GM21717 (cell line): Measurements from ENCODE around the gene NCBP3.

Experiments used
- ATAC-seq: cut with Tn5 transposase; IDR thresholded peaks from one replicate; pipeline ENCODE4 v1.9.1; 2021; ENCODE audit warnings: mild to moderate bottlenecking, moderate library complexity; ENCODE audit not compliant: unreplicated experiment

Gene NCBP3

DNA sequence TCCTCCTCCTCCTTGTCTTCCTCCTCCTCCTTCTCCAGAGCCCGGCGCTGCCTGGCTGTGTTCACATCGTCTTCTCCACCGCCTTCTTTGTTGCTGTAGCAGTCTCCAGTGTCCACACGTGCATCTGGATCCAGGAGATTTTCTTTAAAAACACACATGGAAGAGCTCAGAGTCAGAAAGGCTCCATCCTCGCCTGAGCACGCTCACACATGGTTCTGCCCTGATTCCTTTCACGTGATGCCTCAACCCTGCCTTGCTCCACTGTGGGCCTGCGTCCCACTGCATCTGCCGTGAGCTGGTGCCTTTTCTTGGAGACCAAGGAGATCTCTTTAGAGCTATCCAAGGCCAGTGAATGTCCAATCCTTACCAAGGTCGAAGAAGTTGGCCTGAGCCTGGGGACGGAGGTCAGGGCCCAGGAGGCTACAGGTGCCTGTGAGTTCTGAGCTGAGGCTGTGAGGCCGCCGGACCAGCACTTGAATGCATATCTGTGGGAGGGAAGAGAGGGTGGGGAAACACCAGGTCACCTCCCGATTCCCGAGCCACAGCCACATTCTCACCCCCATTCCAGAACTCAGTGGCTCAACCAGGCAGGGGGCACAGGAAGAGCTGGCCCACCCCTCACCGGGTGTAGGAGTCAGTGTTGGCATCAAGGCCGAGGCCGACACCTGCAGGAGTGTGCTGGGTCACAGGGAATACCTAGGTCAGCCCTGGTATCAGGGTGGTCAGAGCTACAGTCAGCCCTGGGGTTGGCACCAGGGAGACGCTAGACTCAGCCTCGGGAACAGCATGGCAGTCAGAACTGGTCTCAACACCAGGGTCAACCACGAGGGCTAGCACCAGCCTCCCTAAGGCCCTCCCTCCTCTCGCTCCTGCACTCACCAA is 84.8 kb downstream of the NCBP3 start:
- no peak for ATAC-seq

DNA sequence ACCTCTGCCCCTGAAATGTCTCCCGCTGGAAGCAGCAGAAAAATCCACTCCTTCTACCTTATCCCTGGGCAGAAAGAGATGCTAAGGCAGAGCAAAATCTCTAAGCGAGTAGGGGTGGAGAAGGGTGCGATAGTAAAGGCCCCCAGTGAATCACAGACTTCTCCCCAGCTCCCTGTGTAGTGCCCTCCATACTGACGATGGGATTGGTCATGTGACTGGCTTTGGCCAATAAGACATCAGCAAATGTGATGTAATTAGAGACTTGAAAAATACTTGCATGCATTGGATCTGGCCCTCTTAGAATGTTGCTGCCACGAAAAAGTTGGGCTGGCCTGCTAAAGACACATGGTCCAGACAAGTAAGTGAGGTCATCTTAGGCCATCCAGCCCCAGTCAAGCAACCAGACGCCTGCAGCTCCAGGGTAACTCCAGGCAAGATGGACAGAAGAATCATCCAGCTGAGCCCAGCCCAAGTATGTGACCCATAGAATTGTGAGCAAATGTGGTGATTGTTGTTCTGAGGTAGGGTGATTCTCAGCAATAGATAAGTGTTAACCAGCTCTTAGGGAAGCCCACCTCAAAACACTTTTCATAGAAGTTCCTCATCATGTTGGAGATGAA is 86.3 kb downstream of the NCBP3 start:
- no peak for ATAC-seq

DNA sequence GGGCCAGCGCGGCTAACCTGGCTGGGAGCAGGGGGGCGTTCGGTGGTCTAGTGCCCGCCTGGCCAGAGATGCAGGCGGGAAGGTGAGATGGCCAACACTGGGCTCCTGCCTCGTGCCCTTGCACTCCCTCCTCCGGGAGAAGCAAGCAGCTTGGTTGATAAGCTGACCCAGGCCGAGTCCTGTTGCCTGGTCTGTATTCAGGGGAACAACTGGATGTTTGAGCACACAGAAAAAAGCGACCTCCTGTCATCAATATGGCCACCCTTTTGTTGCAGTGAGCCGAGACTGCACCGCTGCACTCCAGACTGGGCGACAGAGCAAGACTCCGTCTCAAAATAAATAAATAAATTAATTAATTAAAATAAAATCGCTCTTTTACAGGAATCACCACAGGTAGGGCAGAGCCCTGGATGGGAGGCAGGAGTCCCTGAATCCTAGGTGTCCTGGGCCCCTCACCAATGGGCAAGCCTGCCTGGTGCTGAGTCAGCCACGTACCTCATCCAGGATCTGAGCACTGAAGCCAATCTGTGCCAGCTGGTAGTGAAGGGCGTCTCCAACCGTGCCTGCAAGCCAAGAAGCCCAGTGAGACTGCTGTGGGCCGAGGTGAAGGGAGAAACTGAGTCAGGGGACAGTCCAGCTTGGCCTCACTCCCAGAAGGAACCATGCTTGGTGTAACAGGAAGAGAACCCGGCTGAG is 90.6 kb downstream of the NCBP3 start:
- ATAC-seq = no peak

DNA sequence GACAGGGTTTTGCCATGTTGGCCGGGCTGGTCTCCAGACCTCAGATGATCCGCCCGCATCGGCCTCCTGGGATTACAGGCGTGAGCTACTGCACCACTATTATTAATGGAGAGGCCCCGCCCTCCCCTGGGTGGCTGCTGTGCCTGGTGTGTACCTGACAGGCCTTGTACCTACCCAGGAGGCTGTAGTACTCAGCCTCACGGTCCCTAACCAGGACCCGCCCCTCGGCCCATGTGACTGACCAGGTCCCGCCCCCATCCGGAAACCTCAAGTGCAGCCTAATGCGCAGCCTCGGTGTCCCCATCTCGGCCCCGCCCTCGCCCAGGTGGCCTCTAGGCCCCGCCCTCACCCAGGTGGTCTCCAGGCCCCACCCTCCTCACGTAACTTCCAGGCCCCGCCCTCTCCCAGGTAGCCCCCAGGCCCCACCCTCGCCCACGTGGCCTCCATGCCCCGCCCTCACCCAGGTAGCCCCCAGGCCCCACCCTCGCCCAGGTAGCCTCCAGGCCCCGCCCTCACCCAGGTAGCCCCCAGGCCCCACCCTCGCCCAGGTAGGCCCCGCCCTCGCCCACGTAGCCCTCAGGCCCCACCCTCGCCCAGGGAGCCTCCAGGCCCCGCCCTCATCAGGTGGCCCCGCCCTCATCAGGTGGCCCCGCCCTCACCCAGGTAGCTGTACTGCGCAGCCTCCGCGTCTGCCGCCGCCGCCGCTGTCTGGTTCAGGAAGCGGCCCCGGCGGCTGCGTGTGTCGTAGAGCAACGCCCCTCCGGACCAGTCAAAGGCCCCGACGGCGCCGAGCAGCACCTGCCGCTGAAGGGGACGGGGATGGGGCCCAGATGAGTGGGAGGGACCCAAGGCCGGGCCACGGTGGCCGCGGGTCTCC is 91.3 kb downstream of the NCBP3 start:
- no peak for ATAC-seq

DNA sequence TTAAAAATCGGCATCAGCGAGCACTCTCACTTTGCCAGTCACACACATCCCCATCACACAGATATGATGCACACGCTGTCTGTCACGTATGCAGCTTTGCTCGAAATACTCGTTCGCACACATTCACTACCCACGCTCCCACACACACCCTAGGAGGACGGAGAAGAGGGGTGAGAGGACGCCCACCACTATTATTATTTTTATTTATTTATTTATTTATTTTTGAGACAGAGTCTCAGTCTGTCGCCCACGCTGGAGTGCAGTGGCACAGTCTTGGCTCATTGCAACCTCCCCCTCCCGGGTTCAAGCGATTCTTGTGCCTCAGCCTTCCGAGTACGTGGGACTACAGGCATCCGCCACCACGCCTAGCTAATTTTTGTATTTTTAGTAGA is 92.0 kb downstream of the NCBP3 start:
- ATAC-seq = no peak

DNA sequence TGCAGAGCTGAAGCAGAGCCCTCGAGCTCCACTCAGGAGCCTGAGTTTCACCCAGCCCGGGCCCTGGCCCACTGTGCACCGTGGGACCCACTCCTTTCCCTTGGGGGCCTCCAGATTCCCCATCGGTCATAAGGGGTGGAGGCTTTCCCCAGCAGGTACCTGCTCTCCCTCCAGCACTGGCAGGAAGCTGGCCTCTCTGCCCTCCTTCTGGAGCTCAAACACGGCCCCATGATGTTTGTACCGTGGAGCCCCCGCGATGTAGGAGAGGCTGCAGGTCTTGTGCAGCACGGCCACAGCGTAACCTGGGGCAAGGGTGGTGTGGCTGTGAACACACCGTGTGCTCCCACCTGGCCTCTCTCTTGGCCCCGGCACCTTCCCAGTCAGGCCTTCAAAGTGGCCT is 92.4 kb downstream of the NCBP3 start:
- ATAC-seq = no peak
